H1 (cell line): ENCODE results near the gene NUDT4B. TPM values are rescaled to one million over a fixed set of nuclear protein-coding genes. Genes with fewer than 3 reads are reported as not detected.
"Not testable (repeated sequence)": the region's sequence is repeated elsewhere in the genome, so short reads cannot be mapped to it uniquely, and the experiment has no call there.

Experiments
- CTCF ChIA-PET: fragments of 300-600 bp; sonication (Branson Sonifier 250); formaldehyde crosslinking; loops from one replicate; lab custom pipeline; 2021; ENCODE audit not compliant: partially characterized antibody; lab: Charles Lee
- POLR2A ChIA-PET: fragments of 300-600 bp; sonication (Branson Sonifier 250); formaldehyde crosslinking; loops from one replicate; lab custom pipeline; 2021; ENCODE audit warnings: inconsistent platforms; ENCODE audit not compliant: partially characterized antibody; lab: Charles Lee
- DNase-seq, 2 experiments: peaks; one replicate each; pipeline versions ENCODE4 v3.0.0 to v3.0.0-alpha.2; 2010 to 2022; ENCODE audit warnings: low spot score in 2 of 2, low read depth in 1 of 2, mixed read lengths in 1 of 2
- FAIRE-seq: peaks from 2 replicates; lab custom pipeline; 2011; peaks lifted over from hg19 to GRCh38; lab: Jason Lieb, UNC
- H2AFZ ChIP-seq: 2 replicates; pipeline ENCODE4 v1.8.1; 2012; ENCODE audit warnings: low read length, inconsistent platforms
- H2AK5ac ChIP-seq: 2 replicates; pipeline ENCODE4 v1.6.1; 2013; ENCODE audit warnings: low read depth, low read length
- H2BK120ac ChIP-seq: replicated peaks from 2 replicates; pipeline ENCODE3; 2013; ENCODE audit warnings: low read depth, low read length, inconsistent platforms
- H2BK12ac ChIP-seq: 2 replicates; pipeline ENCODE4 v1.6.1; 2013; ENCODE audit warnings: low read depth, low read length
- H2BK15ac ChIP-seq: 2 replicates; pipeline ENCODE4 v1.6.1; 2013; ENCODE audit warnings: low read length
- H2BK20ac ChIP-seq: 2 replicates; pipeline ENCODE4 v1.6.1; 2013; ENCODE audit warnings: low read length
- H2BK5ac ChIP-seq: 2 replicates; pipeline ENCODE4 v1.6.1; 2013; ENCODE audit warnings: low read depth, low read length
- H3K14ac ChIP-seq: 2 replicates; pipeline ENCODE4 v1.6.1; 2013; ENCODE audit warnings: inconsistent platforms; ENCODE audit not compliant: insufficient read length
- H3K18ac ChIP-seq: 2 replicates; pipeline ENCODE4 v1.6.1; 2013; ENCODE audit warnings: low read length; ENCODE audit errors: extremely low read depth
- H3K23ac ChIP-seq: 2 replicates; pipeline ENCODE4 v1.6.1; 2013; ENCODE audit warnings: inconsistent platforms; ENCODE audit not compliant: insufficient read length
- H3K23me2 ChIP-seq: 2 replicates; pipeline ENCODE4 v1.6.1; 2013; ENCODE audit warnings: low read depth, low read length
- H3K27ac ChIP-seq: 2 replicates; pipeline ENCODE4 v1.6.1; 2011; ENCODE audit warnings: low read depth, low read length, inconsistent platforms
- H3K27me3 ChIP-seq, 4 experiments: replicated peaks in 1 of 4; 1 replicate in 1 of 4; 2 replicates in 3 of 4; pipeline versions ENCODE4 v1.6.1 to v1.8.1; 2011 to 2013; ENCODE audit warnings: low read length in 3 of 4, mild to moderate bottlenecking in 3 of 4, inconsistent platforms in 2 of 4, mixed read lengths in 2 of 4, moderate library complexity in 1 of 4; ENCODE audit not compliant: control insufficient read depth in 3 of 4, insufficient read depth in 3 of 4; ENCODE audit errors: extremely low read depth in 1 of 4
- H3K36me3 ChIP-seq, 4 experiments: 2 replicates each; pipeline versions ENCODE4 v1.6.1 to v1.8.1; 2011 to 2013; ENCODE audit warnings: mild to moderate bottlenecking in 4 of 4, low read length in 3 of 4, moderate library complexity in 2 of 4, control low read depth in 1 of 4, inconsistent platforms in 1 of 4; ENCODE audit not compliant: insufficient read depth in 4 of 4, control insufficient read depth in 2 of 4
- H3K4ac ChIP-seq: replicated peaks from 2 replicates; pipeline ENCODE3; 2013; ENCODE audit warnings: low read length, low read depth, mixed read lengths, inconsistent platforms; ENCODE audit not compliant: insufficient read length
- H3K4me1 ChIP-seq, 4 experiments: replicated peaks in 1 of 4; 1 replicate in 1 of 4; 2 replicates in 3 of 4; pipeline versions ENCODE4 v1.6.1 to v1.8.1; 2011 to 2013; ENCODE audit warnings: low read length in 3 of 4, inconsistent platforms in 2 of 4, mixed read lengths in 1 of 4; ENCODE audit not compliant: insufficient read depth in 4 of 4, control insufficient read depth in 3 of 4
- H3K4me2 ChIP-seq, 2 experiments: 2 replicates each; pipeline versions ENCODE4 v1.6.1 to v1.8.1; 2011 to 2013; ENCODE audit warnings: low read depth in 2 of 2, low read length in 2 of 2, control low read depth in 1 of 2, inconsistent platforms in 1 of 2, mild to moderate bottlenecking in 1 of 2; ENCODE audit not compliant: insufficient read depth in 1 of 2
- H3K4me3 ChIP-seq, 4 experiments: fragments of 200-600, 300-600 bp in 1 of 4; sonication (generic), shearing (Covaris generic), sonication (Bioruptor Twin) in 1 of 4; 2 replicates each; pipeline versions ENCODE4 v1.5.1 to v1.8.1; 2011 to 2016; ENCODE audit warnings: low read length in 4 of 4, low read depth in 3 of 4, control low read depth in 2 of 4, inconsistent platforms in 2 of 4, mild to moderate bottlenecking in 2 of 4, mixed read lengths in 1 of 4, moderate library complexity in 1 of 4; ENCODE audit not compliant: insufficient read depth in 2 of 4; ENCODE audit errors: extremely low read depth in 1 of 4
- H3K56ac ChIP-seq: replicated peaks from 2 replicates; pipeline ENCODE3; 2013; ENCODE audit warnings: low read depth, mild to moderate bottlenecking, mixed read lengths, low read length, inconsistent platforms; ENCODE audit not compliant: insufficient read length
- H3K79me1 ChIP-seq: 2 replicates; pipeline ENCODE4 v1.6.1; 2013; ENCODE audit warnings: low read depth, low read length, control low read depth
- H3K79me2 ChIP-seq, 2 experiments: 2 replicates each; pipeline versions ENCODE4 v1.6.1 to v1.8.1; 2012 to 2013; ENCODE audit warnings: low read length in 2 of 2, mild to moderate bottlenecking in 2 of 2, inconsistent platforms in 1 of 2; ENCODE audit not compliant: insufficient read depth in 2 of 2, control insufficient read depth in 1 of 2
- H3K9ac ChIP-seq, 4 experiments: replicated peaks in 1 of 4; 1 replicate in 1 of 4; 2 replicates in 3 of 4; pipeline versions ENCODE4 v1.6.1 to v1.8.1; 2011 to 2013; ENCODE audit warnings: low read depth in 3 of 4, low read length in 3 of 4, control low read depth in 2 of 4, mild to moderate bottlenecking in 2 of 4, moderate library complexity in 2 of 4, inconsistent platforms in 1 of 4; ENCODE audit errors: extremely low read depth in 1 of 4
- H3K9me3 ChIP-seq, 2 experiments: 2 replicates each; pipeline versions ENCODE4 v1.6.1 to v1.8.1; 2012 to 2013; ENCODE audit warnings: mild to moderate bottlenecking in 2 of 2, moderate library complexity in 2 of 2, control low read depth in 1 of 2, inconsistent platforms in 1 of 2, low read depth in 1 of 2, low read length in 1 of 2, mixed read lengths in 1 of 2; ENCODE audit not compliant: insufficient read depth in 2 of 2
- H4K20me1 ChIP-seq, 2 experiments: replicated peaks in 1 of 2; 2 replicates each; pipeline versions ENCODE3 to v1.8.1; 2011 to 2013; ENCODE audit warnings: inconsistent platforms in 2 of 2, low read length in 2 of 2, mild to moderate bottlenecking in 1 of 2; ENCODE audit not compliant: insufficient read depth in 2 of 2, control insufficient read depth in 1 of 2
- H4K5ac ChIP-seq: 2 replicates; pipeline ENCODE4 v1.6.1; 2013; ENCODE audit warnings: low read length, low read depth, mixed read lengths, inconsistent platforms; ENCODE audit not compliant: insufficient read length
- H4K8ac ChIP-seq: 2 replicates; pipeline ENCODE4 v1.8.0; 2013; ENCODE audit warnings: mild to moderate bottlenecking, moderate library complexity, low read length, inconsistent platforms; ENCODE audit not compliant: insufficient read depth; ENCODE audit errors: extremely low read depth
- H4K91ac ChIP-seq: replicated peaks from 2 replicates; pipeline ENCODE3; 2013; ENCODE audit warnings: low read length, mixed read lengths, inconsistent platforms; ENCODE audit not compliant: insufficient read length
- WGBS, 2 experiments: shearing (Covaris generic) in 1 of 2; methylation state at CpG; one replicate each; pipeline versions ENCODE4 v1.1.6 to v1.1.7; 2013 to 2015; ENCODE audit warnings: low lambda C conversion rate in 2 of 2, mixed read lengths in 2 of 2, inconsistent platforms in 1 of 2, low coverage in 1 of 2, missing lambda C conversion rate in 1 of 2; ENCODE audit not compliant: insufficient replicate concordance in 2 of 2, insufficient coverage in 1 of 2, insufficient read length in 1 of 2; ENCODE audit errors: extremely low coverage in 1 of 2, missing lambda C conversion rate in 1 of 2; 5-methylcytosine and 5-hydroxymethylcytosine counted together
- polyA plus RNA-seq, 7 experiments: library from polyadenylated mRNA; depleted of rRNA in 3 of 7; stranded (reverse) in 5 of 7; unstranded in 2 of 7; fragments of >200 nt in 5 of 7; fragments of 200-250 nt in 2 of 7; gene quantifications; 1 replicate in 5 of 7; 2 replicates in 1 of 7; 4 replicates in 1 of 7; pipeline versions ENCODE4 v1.2.1 to v1.2.3, GENCODE V29; 2011 to 2013; ENCODE audit warnings: missing spikeins in 2 of 7, mixed read lengths in 2 of 7
- total RNA-seq: library from RNA; stranded (reverse); fragmentation: NEBNext Ultra II Directional; extraction: Animal tissue kit (Norgen Biotek cat#: 25700); gene quantifications from 2 replicates; pipeline ENCODE4 v1.2.1, GENCODE V29; 2021

Gene NUDT4B
- total and polyA plus RNA-seq, 2 of the 8 experiments (the other 6 are each of a cell fraction or from before 2014, with no cell fraction given): 11.0 TPM; not detected in 1

DNA sequence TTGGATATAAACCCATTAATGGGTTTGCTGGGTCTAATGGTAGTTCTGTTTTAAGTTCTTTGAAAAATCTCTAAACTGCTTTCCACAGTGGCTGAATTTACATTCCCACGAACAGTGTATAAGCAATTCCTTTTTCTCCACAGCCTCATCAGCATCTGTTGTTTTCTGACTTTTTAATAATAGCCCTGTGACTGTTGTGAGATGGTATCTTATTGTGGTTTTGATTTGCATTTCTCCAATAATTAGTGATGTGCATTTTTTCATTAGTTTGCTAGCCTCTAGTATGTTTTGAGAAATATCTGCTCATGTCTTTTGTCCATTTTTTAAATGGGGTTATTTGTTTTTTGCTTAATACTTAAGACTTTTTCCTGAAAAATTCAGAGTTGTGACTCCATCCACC, 31.8 kb downstream of the NUDT4B start:
- H3K4me3 ChIP-seq, FAIRE-seq, H3K18ac ChIP-seq, H3K9ac ChIP-seq, H3K27ac ChIP-seq, POLR2A ChIA-PET, H3K23me2 ChIP-seq, H4K91ac ChIP-seq, H2BK20ac ChIP-seq, H3K36me3 ChIP-seq, H4K5ac ChIP-seq, H4K20me1 ChIP-seq, H3K14ac ChIP-seq, H2BK5ac ChIP-seq, H3K23ac ChIP-seq, H2BK12ac ChIP-seq, H2AFZ ChIP-seq, H3K9me3 ChIP-seq, H4K8ac ChIP-seq, H2BK15ac ChIP-seq, DNase-seq, H3K79me2 ChIP-seq, H2AK5ac ChIP-seq, H3K4me2 ChIP-seq, H2BK120ac ChIP-seq, H3K79me1 ChIP-seq, H3K4ac ChIP-seq, H3K4me1 ChIP-seq, CTCF ChIA-PET, H3K27me3 ChIP-seq, H3K56ac ChIP-seq: not testable (repeated sequence)
- no CpG with 5 or more reads among the region's 1 CpG for WGBS, 2 experiments

DNA sequence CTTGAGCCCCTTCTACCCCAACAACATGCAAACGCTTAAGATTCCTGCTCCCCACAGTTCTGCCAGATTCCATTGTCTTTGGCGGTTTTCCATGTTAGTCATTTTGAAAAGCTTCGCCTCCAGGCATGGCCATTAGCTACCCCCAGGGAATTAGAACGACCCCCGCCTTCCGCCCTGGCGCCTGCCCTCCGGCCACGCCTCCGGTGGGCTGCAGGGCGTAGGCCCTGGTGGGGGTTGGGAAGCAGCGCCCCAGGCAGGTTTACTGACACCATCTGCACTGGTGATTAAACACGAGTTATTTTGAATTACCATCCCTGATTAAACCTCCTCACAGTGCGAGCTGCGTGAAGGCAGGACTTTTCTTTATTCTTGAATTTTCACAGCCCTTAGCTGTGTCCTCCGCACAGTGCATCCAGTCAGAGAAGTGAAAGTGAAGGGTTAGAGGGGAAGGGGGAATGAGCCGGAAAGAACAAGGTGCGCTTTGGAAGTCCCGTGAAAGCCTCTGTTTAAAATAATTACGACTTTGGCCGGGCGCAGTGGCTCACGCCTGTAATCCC, 43.0 kb downstream of the NUDT4B start:
- H3K4me2 ChIP-seq, FAIRE-seq, CTCF ChIA-PET: not testable (repeated sequence)

More for the DNA sequence above, 43.0 kb downstream of the NUDT4B start:
- H4K8ac ChIP-seq, H2BK120ac ChIP-seq, H2BK15ac ChIP-seq, H2BK5ac ChIP-seq, H3K79me1 ChIP-seq, H4K5ac ChIP-seq, H2BK20ac ChIP-seq, H3K27me3 ChIP-seq, H3K4ac ChIP-seq, H2AK5ac ChIP-seq, H3K4me1 ChIP-seq, H3K79me2 ChIP-seq, POLR2A ChIA-PET, H3K14ac ChIP-seq, DNase-seq, H2BK12ac ChIP-seq, H3K9me3 ChIP-seq, H3K18ac ChIP-seq, H4K91ac ChIP-seq, H2AFZ ChIP-seq, H3K23ac ChIP-seq, H3K27ac ChIP-seq, H4K20me1 ChIP-seq, H3K9ac ChIP-seq, H3K36me3 ChIP-seq, H3K23me2 ChIP-seq, H3K56ac ChIP-seq, H3K4me3 ChIP-seq: not testable (repeated sequence)
- no CpG with 5 or more reads among the region's 23 CpGs for WGBS, 2 experiments
